Ovary (tissue), 3 donors: Measurements from ENCODE around the gene TRMT13.

Experiments used
- CTCF ChIP-seq, 3 donors: fragments of 450-650 bp in 2 of 3; fragments of 200-600 bp in 1 of 3; IDR thresholded peaks; one replicate each; pipeline versions ENCODE4 v1.5.1 to v1.8.0; 2016 to 2022; ENCODE audit warnings: antibody characterized with exemption in 3 of 3, mild to moderate bottlenecking in 1 of 3
- EP300 ChIP-seq: sonication (generic); formaldehyde crosslinking; IDR thresholded peaks from one replicate; pipeline ENCODE4 v1.6.1; 2017; ENCODE audit warnings: antibody characterized with exemption
- donor health status: DM: no; HTN: no; CAD: no.

DNA sequence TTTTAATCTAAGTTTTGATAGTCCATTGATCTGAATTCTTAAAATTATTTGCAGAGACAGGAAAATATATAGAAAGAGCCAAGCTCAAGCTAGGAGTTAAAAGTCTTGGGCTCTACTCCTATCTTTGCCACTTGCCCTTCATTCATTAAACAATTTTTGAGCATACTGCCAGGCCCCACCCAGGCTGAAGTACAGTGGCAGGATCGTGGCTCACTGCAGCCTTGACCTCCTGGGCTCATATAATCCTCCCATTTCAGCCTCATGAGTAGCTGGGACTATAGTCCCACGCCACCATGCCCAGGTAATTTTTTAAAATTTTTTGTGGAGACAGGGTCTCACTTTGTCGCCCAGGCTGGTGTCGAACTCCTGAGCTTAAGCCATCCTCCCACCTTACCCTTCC lies 8.2 kb downstream of the TRMT13 start:
- TF ChIP-seq CTCF (IDR thresholded peaks at IDR 0.05) (no peak), EP300 (no peak)
